ENCODE measurements around the gene TNPO2. TPM values are rescaled to one million over a fixed set of nuclear protein-coding genes. Genes with fewer than 3 reads are reported as not detected.

The TNPO2 gene
- total and polyA plus RNA-seq, 2 experiments from 2014 or later, result 11.7 to 65.2 TPM

GRCh38 chr19:12705654-12706331, 17.9 kb downstream of the TNPO2 start:
- WGBS (ENCODE audit: low lambda C conversion rate, missing lambda C conversion rate), result 96% methylated on average over 25 of the region's 29 CpGs
- Histone ChIP-seq H3K4me3 (no peak overlapping the region), H3K36me3 (replicated peaks; ENCODE audit: insufficient read depth, low read depth) (no peaks in the 10 kb centered on the region), H3K9me3 (ENCODE audit: low read depth) (no peaks in the 10 kb centered on the region), H4K20me1 (ENCODE audit: insufficient read depth, poor library complexity, severe bottlenecking) (no peaks in the 10 kb centered on the region), H3K27me3 (no peaks in the 10 kb centered on the region), H3K79me2 (peaks cover 5% of the 10 kb centered on the region), H3K4me1 (ENCODE audit: insufficient read depth) (no peaks in the 10 kb centered on the region), H3K4me2 (no peak overlapping the region), H3K27ac (no peak overlapping the region), H3K9me2 (replicated peaks; ENCODE audit: insufficient read depth) (no peaks in the 10 kb centered on the region), H2AFZ (no peak overlapping the region)
- DNase-seq (ENCODE audit: low spot score), result no peak
- no peak for TF ChIP-seq EZH2phosphoT487 (IDR thresholded peaks at IDR 0.05; ENCODE audit: low read depth, severe bottlenecking, unreplicated experiment)
- TF ChIP-seq CTCF (IDR thresholded peaks at IDR 0.05; ENCODE audit: poor library complexity), result no peak
- no peak for TF ChIP-seq EZH2 (IDR thresholded peaks at IDR 0.05; ENCODE audit: borderline replicate concordance)

- Histone ChIP-seq H3K27me3 (no peaks in the 10 kb centered on the region), H3K36me3 (replicated peaks; ENCODE audit: insufficient read depth, low read depth) (no peaks in the 10 kb centered on the region), H3K4me1 (ENCODE audit: insufficient read depth) (no peaks in the 10 kb centered on the region), H3K9me2 (replicated peaks; ENCODE audit: insufficient read depth) (no peaks in the 10 kb centered on the region), H3K9me3 (ENCODE audit: low read depth) (no peaks in the 10 kb centered on the region), H3K27ac (no peak overlapping the region), H3K79me2 (peaks cover 5% of the 10 kb centered on the region), H4K20me1 (ENCODE audit: insufficient read depth, poor library complexity, severe bottlenecking) (no peaks in the 10 kb centered on the region), H2AFZ (no peak overlapping the region), H3K4me3 (no peak overlapping the region), H3K4me2 (no peak overlapping the region)
- TF ChIP-seq CTCF (IDR thresholded peaks at IDR 0.05; ENCODE audit: poor library complexity) (no peak), EZH2 (IDR thresholded peaks at IDR 0.05; ENCODE audit: borderline replicate concordance) (no peak), EZH2phosphoT487 (IDR thresholded peaks at IDR 0.05; ENCODE audit: low read depth, severe bottlenecking, unreplicated experiment) (no peak)
- WGBS (ENCODE audit: low lambda C conversion rate, missing lambda C conversion rate), result 96% methylated on average over 13 of the region's 13 CpGs
- DNase-seq (ENCODE audit: low spot score), result no peak
These were observed 18.6 kb downstream of the TNPO2 start for GRCh38 chr19:12705169-12705568.

- Histone ChIP-seq H3K9me3 (ENCODE audit: low read depth) (no peaks in the 10 kb centered on the region), H3K36me3 (replicated peaks; ENCODE audit: insufficient read depth, low read depth) (no peaks in the 10 kb centered on the region), H3K4me1 (ENCODE audit: insufficient read depth) (no peaks in the 10 kb centered on the region), H4K20me1 (ENCODE audit: insufficient read depth, poor library complexity, severe bottlenecking) (no peaks in the 10 kb centered on the region), H3K27ac (no peak overlapping the region), H3K4me2 (no peak overlapping the region), H3K27me3 (no peaks in the 10 kb centered on the region), H3K4me3 (no peak overlapping the region), H3K79me2 (peaks cover under 1% of the 10 kb centered on the region), H2AFZ (no peak overlapping the region), H3K9me2 (replicated peaks; ENCODE audit: insufficient read depth) (no peaks in the 10 kb centered on the region)
- 82% methylated on average over 9 of the region's 9 CpGs for WGBS (ENCODE audit: low lambda C conversion rate, missing lambda C conversion rate)
- DNase-seq (ENCODE audit: low spot score), result peak; percentile 18
- no peak for TF ChIP-seq EZH2phosphoT487 (IDR thresholded peaks at IDR 0.05; ENCODE audit: low read depth, severe bottlenecking, unreplicated experiment)
These were observed 20.7 kb downstream of the TNPO2 start for GRCh38 chr19:12703046-12703445.

- H3K27me3 ChIP-seq, result no peaks in the 10 kb centered on the region
- TF ChIP-seq EZH2phosphoT487 (IDR thresholded peaks at IDR 0.05; ENCODE audit: low read depth, severe bottlenecking, unreplicated experiment) (no peak), CTCF (IDR thresholded peaks at IDR 0.05; ENCODE audit: poor library complexity) (no peak), EZH2 (IDR thresholded peaks at IDR 0.05; ENCODE audit: borderline replicate concordance) (no peak)
- no peak overlapping the region for H3K27ac ChIP-seq
- 96% methylated on average over 32 of the region's 33 CpGs for WGBS (ENCODE audit: low lambda C conversion rate, missing lambda C conversion rate)
- no peaks in the 10 kb centered on the region for H3K36me3 ChIP-seq (replicated peaks; ENCODE audit: insufficient read depth, low read depth)
- H3K4me2 ChIP-seq, result no peak overlapping the region
- peak; percentile 13 for DNase-seq (ENCODE audit: low spot score)
- H3K9me3 ChIP-seq (ENCODE audit: low read depth), result no peaks in the 10 kb centered on the region
- H4K20me1 ChIP-seq (ENCODE audit: insufficient read depth, poor library complexity, severe bottlenecking), result no peaks in the 10 kb centered on the region
- H3K9me2 ChIP-seq (replicated peaks; ENCODE audit: insufficient read depth), result no peaks in the 10 kb centered on the region
- H3K4me3 ChIP-seq, result no peak overlapping the region
- no peaks in the 10 kb centered on the region for H3K4me1 ChIP-seq (ENCODE audit: insufficient read depth)
- H2AFZ ChIP-seq, result no peak overlapping the region
- no peaks in the 10 kb centered on the region for H3K79me2 ChIP-seq
These were observed 22.0 kb downstream of the TNPO2 start for GRCh38 chr19:12701596-12702282.

All from hepatocyte (in vitro differentiated cells).